Spleen (tissue), 11 donors: Measurements from ENCODE around the gene SLIT1. TPM values are rescaled to one million over a fixed set of nuclear protein-coding genes. Genes with fewer than 3 reads are reported as not detected.

Source experiments
- DNase-seq: peaks from one replicate; pipeline ENCODE4 v3.0.0-alpha.2; 2020
- H3K27ac ChIP-seq, 8 donors: fragments of 200-600 bp; sonication (generic) in 7 of 8; 1 replicate in 4 of 8; 2 replicates in 4 of 8; pipeline versions ENCODE4 v1.5.0 to v1.8.0; 2016 to 2021; ENCODE audit warnings: inconsistent platforms in 4 of 8, mild to moderate bottlenecking in 4 of 8, moderate library complexity in 1 of 8
- H3K27me3 ChIP-seq, 7 donors: fragments of 200-600 bp; sonication (generic) in 6 of 7; replicated peaks in 1 of 7; 1 replicate in 4 of 7; 2 replicates in 3 of 7; pipeline versions ENCODE4 v1.5.0 to v1.8.0; 2016 to 2021; ENCODE audit warnings: inconsistent platforms in 3 of 7, mild to moderate bottlenecking in 1 of 7
- H3K36me3 ChIP-seq, 6 donors: fragments of 200-600 bp; sonication (generic) in 5 of 6; 1 replicate in 4 of 6; 2 replicates in 2 of 6; pipeline versions ENCODE4 v1.5.0 to v1.8.0; 2016 to 2021; ENCODE audit warnings: inconsistent platforms in 2 of 6
- H3K4me1 ChIP-seq, 6 donors: fragments of 200-600 bp; sonication (generic) in 5 of 6; 1 replicate in 3 of 6; 2 replicates in 3 of 6; pipeline versions ENCODE4 v1.5.0 to v1.8.0; 2016 to 2021; ENCODE audit warnings: inconsistent platforms in 3 of 6
- H3K4me3 ChIP-seq, 8 donors: fragments of 200-600 bp; sonication (generic) in 7 of 8; 1 replicate in 4 of 8; 2 replicates in 4 of 8; pipeline versions ENCODE4 v1.5.0 to v1.8.0; 2016 to 2021; ENCODE audit warnings: inconsistent platforms in 4 of 8, mild to moderate bottlenecking in 4 of 8, moderate library complexity in 2 of 8
- H3K9me3 ChIP-seq, 8 donors: fragments of 200-600 bp; sonication (generic) in 7 of 8; 1 replicate in 4 of 8; 2 replicates in 4 of 8; pipeline versions ENCODE4 v1.5.0 to v1.8.0; 2016 to 2021; ENCODE audit warnings: inconsistent platforms in 4 of 8
- POLR2A ChIP-seq, 3 donors: fragments of 450-650 bp; IDR thresholded peaks; one replicate each; pipeline ENCODE4 v1.5.1; 2017; ENCODE audit warnings: antibody characterized with exemption in 3 of 3, mild to moderate bottlenecking in 1 of 3
- POLR2AphosphoS5 ChIP-seq, 3 donors: sonication (generic); formaldehyde crosslinking; IDR thresholded peaks; one replicate each; pipeline ENCODE4 v1.5.1; 2017; ENCODE audit warnings: antibody characterized with exemption in 3 of 3
- WGBS, 5 donors: extraction: QIAGEN DNeasy Blood & Tissue Kit in 3 of 5; methylation state at CpG; one replicate each; pipeline versions ENCODE4 v1.1.5 to v1.1.7; 2013 to 2018; 5-methylcytosine and 5-hydroxymethylcytosine counted together
- intact Hi-C: fragments of 100-400 bp; cut with DNase I; formaldehyde crosslinking; loops from one replicate; pipeline ENCODE4 v1.15.0; 2023; ENCODE audit warnings: low total_unique reads
- polyA plus RNA-seq, 3 donors: library from polyadenylated mRNA; stranded (reverse); fragments of 200-250 nt; gene quantifications; one replicate each; pipeline ENCODE4 v1.2.1, GENCODE V29; 2013
- total RNA-seq, 7 donors: library from RNA; depleted of rRNA in 3 of 7; stranded (reverse); fragments of >200 nt in 3 of 7; fragmentation: NEBNext Ultra II Directional in 4 of 7; extraction: Animal tissue kit (Norgen Biotek cat#: 25700) in 4 of 7; gene quantifications; one replicate each; pipeline versions ENCODE4 v1.1.0 to v1.2.1, GENCODE V29; 2016 to 2021
- TF ChIP-seq, protein P1 (sequence below), 11 experiments: fragments of 200-600 bp in 7 of 11; fragments of 450-650 bp in 4 of 11; sonication (generic) in 4 of 11; IDR thresholded peaks in 8 of 11; conservative IDR thresholded peaks in 3 of 11; 1 replicate in 7 of 11; 2 replicates in 4 of 11; pipeline versions ENCODE4 v1.4.0 to v1.8.0; 2016 to 2021; ENCODE audit warnings: antibody characterized with exemption in 11 of 11, inconsistent platforms in 4 of 11, mild to moderate bottlenecking in 1 of 11
- donor health status: healthy with polysubstance abuse.
- donor health status: DM: no; HTN: no; CAD: no; lungs with moderate emphysema.
- donor health status: DM: no; HTN: no; CAD: no.
- donor health status: Bipolar disorder and iron deficiency.
- donor health status: healthy.
- donor health status: DM: no; HTN: no; CAD: no.
- donor health status: DM: yes; HTN: yes; CAD: no.

Gene SLIT1
- total and polyA plus RNA-seq, 10 donors, result 0.11 to 0.82 (median 0.52) TPM

DNA sequence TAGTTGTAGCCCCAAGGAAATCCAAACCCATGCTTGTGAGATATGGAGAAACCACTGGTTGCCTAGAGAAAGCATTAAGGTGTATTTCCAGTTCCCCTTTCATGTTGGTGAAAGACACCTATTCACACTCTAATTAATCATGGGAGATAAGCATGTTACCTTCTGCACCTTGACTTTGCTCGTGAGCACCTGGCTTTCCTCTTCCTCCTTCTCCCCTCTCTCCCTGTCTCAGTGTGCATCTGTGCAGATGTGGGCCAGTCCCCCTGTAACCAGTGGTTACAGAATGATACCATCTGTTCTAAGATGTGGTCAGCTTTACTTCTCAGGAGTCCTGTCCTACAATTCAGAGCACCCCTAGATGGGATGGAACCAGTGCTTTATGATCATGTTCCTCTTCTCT is 193.0 kb downstream of the SLIT1 start:
- Histone ChIP-seq H3K36me3 (peaks cover 0 to 8% (median 0%) of the 10 kb centered on the region in 6 donors), H3K9me3 (no peaks in the 10 kb centered on the region), H3K4me3 (no peak overlapping the region), H3K27me3 (no peaks in the 10 kb centered on the region), H3K4me1 (peaks cover 0 to 4% (median 0%) of the 10 kb centered on the region in 6 donors), H3K27ac (no peak overlapping the region)
- TF ChIP-seq, protein P1, sequence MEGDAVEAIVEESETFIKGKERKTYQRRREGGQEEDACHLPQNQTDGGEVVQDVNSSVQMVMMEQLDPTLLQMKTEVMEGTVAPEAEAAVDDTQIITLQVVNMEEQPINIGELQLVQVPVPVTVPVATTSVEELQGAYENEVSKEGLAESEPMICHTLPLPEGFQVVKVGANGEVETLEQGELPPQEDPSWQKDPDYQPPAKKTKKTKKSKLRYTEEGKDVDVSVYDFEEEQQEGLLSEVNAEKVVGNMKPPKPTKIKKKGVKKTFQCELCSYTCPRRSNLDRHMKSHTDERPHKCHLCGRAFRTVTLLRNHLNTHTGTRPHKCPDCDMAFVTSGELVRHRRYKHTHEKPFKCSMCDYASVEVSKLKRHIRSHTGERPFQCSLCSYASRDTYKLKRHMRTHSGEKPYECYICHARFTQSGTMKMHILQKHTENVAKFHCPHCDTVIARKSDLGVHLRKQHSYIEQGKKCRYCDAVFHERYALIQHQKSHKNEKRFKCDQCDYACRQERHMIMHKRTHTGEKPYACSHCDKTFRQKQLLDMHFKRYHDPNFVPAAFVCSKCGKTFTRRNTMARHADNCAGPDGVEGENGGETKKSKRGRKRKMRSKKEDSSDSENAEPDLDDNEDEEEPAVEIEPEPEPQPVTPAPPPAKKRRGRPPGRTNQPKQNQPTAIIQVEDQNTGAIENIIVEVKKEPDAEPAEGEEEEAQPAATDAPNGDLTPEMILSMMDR (IDR thresholded peaks at IDR 0.05 in 8 of 11, conservative IDR thresholded peaks at IDR 0.05 in 3 of 11), result no peak
- DNase-seq, result no peak
- intact Hi-C loops, result no loop called here
- 57 to 79% (median 71%) methylated on average over 1 of the region's 1 CpG for WGBS, 5 donors

DNA sequence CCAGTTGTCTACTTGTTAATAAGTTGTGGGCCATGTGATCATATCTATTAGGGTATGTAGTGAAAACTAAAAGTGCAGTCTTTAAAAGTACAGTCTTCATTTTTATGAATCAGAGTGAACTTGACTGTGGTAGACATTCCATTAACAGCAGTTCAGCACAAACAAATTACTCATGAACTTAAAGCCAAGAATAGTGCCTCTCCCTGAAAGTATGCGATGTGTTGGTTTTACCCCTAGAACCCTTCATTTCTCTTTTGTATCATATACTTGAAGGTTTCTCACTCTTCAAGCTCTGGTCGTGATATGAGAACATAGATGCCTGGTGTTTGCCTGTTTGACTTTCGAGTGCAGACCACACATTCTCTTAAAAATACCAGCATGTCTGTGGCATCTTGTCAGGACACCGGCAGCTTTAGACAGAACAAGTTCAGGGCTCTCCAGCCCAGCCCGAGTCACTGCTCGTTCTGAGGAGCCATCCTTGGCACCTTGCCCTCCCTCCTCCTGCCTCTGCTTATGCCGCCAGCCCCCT is 194.4 kb downstream of the SLIT1 start:
- Histone ChIP-seq H3K36me3 (peaks cover 0 to 10% (median 0%) of the 10 kb centered on the region in 6 donors), H3K4me3 (no peak overlapping the region), H3K27ac (no peak overlapping the region), H3K9me3 (no peaks in the 10 kb centered on the region), H3K27me3 (no peaks in the 10 kb centered on the region), H3K4me1 (peaks cover 0 to 4% (median 0%) of the 10 kb centered on the region in 6 donors)
- intact Hi-C loops, result no loop called here
- TF ChIP-seq, protein P1 (IDR thresholded peaks at IDR 0.05 in 8 of 11, conservative IDR thresholded peaks at IDR 0.05 in 3 of 11), result no peak
- TF ChIP-seq POLR2A (IDR thresholded peaks at IDR 0.05) (no peak), POLR2AphosphoS5 (IDR thresholded peaks at IDR 0.05) (no peak)
- DNase-seq, result no peak
- 66 to 84% (median 79%) methylated on average over 7 of the region's 7 CpGs for WGBS, 5 donors

DNA sequence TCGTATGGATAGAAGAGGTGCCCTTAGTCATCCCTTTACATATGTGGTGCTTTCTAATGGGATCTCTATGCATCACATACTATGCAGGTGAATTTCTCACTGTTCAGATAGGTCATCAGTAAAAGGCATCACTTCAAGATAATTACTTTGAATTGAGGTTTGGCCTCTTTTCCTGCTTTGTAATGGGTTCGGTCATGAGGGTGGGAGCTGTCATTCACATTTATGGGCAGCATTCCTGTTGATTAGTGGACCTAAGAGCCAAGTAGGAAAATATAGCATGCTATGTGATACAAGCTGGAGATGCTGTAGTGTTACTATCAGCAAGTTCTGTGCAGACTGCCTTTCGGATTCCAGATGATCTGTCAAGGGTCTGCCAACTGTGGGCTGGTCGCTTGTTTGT is 197.3 kb downstream of the SLIT1 start:
- WGBS, 5 donors, result 83 to 93% (median 89%) methylated on average over 4 of the region's 4 CpGs
- no peak for DNase-seq
- Histone ChIP-seq H3K36me3 (peaks cover 0 to 10% (median 0%) of the 10 kb centered on the region in 6 donors), H3K27me3 (no peaks in the 10 kb centered on the region), H3K4me1 (peaks cover 0 to 18% (median 9%) of the 10 kb centered on the region in 6 donors), H3K4me3 (no peak overlapping the region), H3K9me3 (no peaks in the 10 kb centered on the region), H3K27ac (no peak overlapping the region)
- intact Hi-C loops, result no loop called here
- no peak for TF ChIP-seq POLR2AphosphoS5 (IDR thresholded peaks at IDR 0.05)
- TF ChIP-seq, protein P1 (IDR thresholded peaks at IDR 0.05 in 8 of 11, conservative IDR thresholded peaks at IDR 0.05 in 3 of 11), result no peak
- no peak for TF ChIP-seq POLR2A (IDR thresholded peaks at IDR 0.05)

DNA sequence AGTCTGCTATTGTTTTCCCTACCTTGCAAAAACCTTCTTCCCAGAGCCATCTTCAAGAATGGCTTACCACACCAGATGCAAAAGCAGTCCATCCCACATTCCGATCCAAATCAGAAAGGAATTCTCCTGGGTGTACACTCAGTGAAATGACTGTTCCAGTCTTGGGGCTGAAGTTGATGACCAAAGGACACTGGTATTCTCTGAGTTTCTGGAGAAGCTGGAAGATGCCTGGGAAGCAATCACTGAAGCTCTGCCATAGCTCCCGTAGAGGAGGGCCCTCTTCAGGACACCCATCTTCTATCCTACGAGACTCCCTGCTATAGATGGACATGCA is 197.9 kb downstream of the SLIT1 start:
- WGBS, 5 donors, result 92 to 100% (median 95%) methylated on average over 3 of the region's 3 CpGs
- TF ChIP-seq POLR2A (IDR thresholded peaks at IDR 0.05) (no peak), POLR2AphosphoS5 (IDR thresholded peaks at IDR 0.05) (no peak)
- TF ChIP-seq, protein P1 (IDR thresholded peaks at IDR 0.05 in 8 of 11, conservative IDR thresholded peaks at IDR 0.05 in 3 of 11), result no peak
- Histone ChIP-seq H3K36me3 (peaks cover 0 to 17% (median 0%) of the 10 kb centered on the region in 6 donors), H3K27ac (no peak overlapping the region), H3K4me1 (peaks cover 0 to 18% (median 9%) of the 10 kb centered on the region in 6 donors), H3K4me3 (no peak overlapping the region), H3K27me3 (no peaks in the 10 kb centered on the region), H3K9me3 (no peaks in the 10 kb centered on the region)
- DNase-seq, result no peak
- intact Hi-C loops, result no loop called here
